GM12878 (cell line): ENCODE data around the gene ARL4D. TPM values are rescaled to one million over a fixed set of nuclear protein-coding genes. Genes with fewer than 3 reads are reported as not detected.

Experiments used
- ATAC-seq: fragments of 200-7000 bp; cut with Tn5 transposase; 3 replicates; pipeline ENCODE4 v1.9.1; 2020; ENCODE audit warnings: mild to moderate bottlenecking, moderate library complexity
- BruUV-seq: library from RNA; stranded (reverse); fragments of 400-500 nt; replicated peaks from 2 replicates; lab custom pipeline; 2021; lab: Mats Ljungman, UMichigan
- CTCF ChIA-PET: fragments of 300-600 bp; sonication (Branson Sonifier 250); formaldehyde crosslinking; extraction: SDS; loops from one replicate; lab custom pipeline; 2021; ENCODE audit warnings: inconsistent platforms; lab: Yijun Ruan, JAX
- POLR2A ChIA-PET: fragments of 350-600 bp; formaldehyde crosslinking; extraction: SDS; loops from one replicate; lab custom pipeline; 2021; ENCODE audit warnings: inconsistent platforms; lab: Charles Lee
- RAD21 ChIA-PET: fragments of 300-600 bp; sonication (Branson Sonifier 250); formaldehyde crosslinking; loops from one replicate; lab custom pipeline; 2023; ENCODE audit warnings: antibody characterized with exemption; ENCODE audit not compliant: unreplicated experiment; lab: Charles Lee
- SMC1A ChIA-PET: fragments of 300-600 bp; sonication (Branson Sonifier 250); formaldehyde crosslinking; loops from one replicate; lab custom pipeline; 2023; ENCODE audit not compliant: unreplicated experiment, uncharacterized antibody; lab: Charles Lee
- DNase-seq: peaks from one replicate; pipeline ENCODE4 v3.0.0-alpha.2; 2011; ENCODE audit warnings: low read depth, low spot score
- FAIRE-seq: peaks from 3 replicates; lab custom pipeline; 2011; peaks lifted over from hg19 to GRCh38; lab: Jason Lieb, UNC
- H2AFZ ChIP-seq: 2 replicates; pipeline ENCODE4 v1.6.0; 2011; ENCODE audit warnings: low read depth, low read length, control low read depth; ENCODE audit not compliant: control insufficient read depth
- H3K27ac ChIP-seq: 2 replicates; pipeline ENCODE4 v1.5.1; 2011; ENCODE audit warnings: control low read depth; ENCODE audit not compliant: control insufficient read depth, insufficient read depth
- H3K27me3 ChIP-seq, 2 experiments: replicated peaks in 1 of 2; 2 replicates each; pipeline versions ENCODE4 v1.6.0 to v1.6.1; 2011; ENCODE audit warnings: low read length in 1 of 2; ENCODE audit not compliant: control insufficient read depth in 2 of 2, insufficient read depth in 2 of 2
- H3K36me3 ChIP-seq, 2 experiments: 2 replicates each; pipeline ENCODE4 v1.5.1; 2011; ENCODE audit warnings: low read length in 1 of 2; ENCODE audit not compliant: control insufficient read depth in 2 of 2, insufficient read depth in 2 of 2
- H3K4me1 ChIP-seq: 2 replicates; pipeline ENCODE4 v1.6.1; 2011; ENCODE audit warnings: mild to moderate bottlenecking, low read length, moderate library complexity, mixed read lengths; ENCODE audit not compliant: control insufficient read depth, insufficient read depth
- H3K4me2 ChIP-seq: 2 replicates; pipeline ENCODE4 v1.6.0; 2011; ENCODE audit warnings: control low read depth; ENCODE audit not compliant: control insufficient read depth, insufficient read depth
- H3K4me3 ChIP-seq: fragments of 200-600 bp; sonication (generic); 2 replicates; pipeline ENCODE4 v1.5.1; 2016
- H3K79me2 ChIP-seq: 2 replicates; pipeline ENCODE4 v1.6.0; 2011; ENCODE audit warnings: low read length; ENCODE audit not compliant: control insufficient read depth, insufficient read depth
- H3K9ac ChIP-seq: 2 replicates; pipeline ENCODE4 v1.8.0; 2011; ENCODE audit warnings: low read length, control low read depth, mixed read lengths; ENCODE audit not compliant: control insufficient read depth, insufficient read depth
- H3K9me3 ChIP-seq: replicated peaks from 3 replicates; pipeline ENCODE4 v1.5.1; 2011; ENCODE audit warnings: mild to moderate bottlenecking, low read length; ENCODE audit not compliant: control insufficient read depth, insufficient read depth
- H4K20me1 ChIP-seq: 2 replicates; pipeline ENCODE4 v1.6.0; 2011; ENCODE audit not compliant: control insufficient read depth, insufficient read depth
- CHD2 ChIP-seq: IDR thresholded peaks from 2 replicates; pipeline ENCODE4 v1.6.1; 2011; ENCODE audit warnings: low read depth, low read length, improper control_type of control experiment, borderline replicate concordance
- E4F1 ChIP-seq: fragments of 450-650 bp; IDR thresholded peaks from 2 replicates; pipeline ENCODE4 v1.6.1; 2018; ENCODE audit warnings: borderline replicate concordance, mild to moderate bottlenecking; ENCODE audit not compliant: partially characterized antibody
- POLR2A ChIP-seq: IDR thresholded peaks from 2 replicates; pipeline ENCODE4 v1.6.1; 2011; ENCODE audit warnings: low read depth, mild to moderate bottlenecking, low read length
- SUPT20H ChIP-seq: IDR thresholded peaks from 2 replicates; pipeline ENCODE4 v1.6.1; 2011; ENCODE audit warnings: low read depth, mild to moderate bottlenecking, low read length, moderate library complexity, borderline replicate concordance; ENCODE audit not compliant: control insufficient read depth
- whole genome bisulfite sequencing: methylation state at CpG from one replicate; pipeline ENCODE4 v1.1.6; 2016; ENCODE audit warnings: low lambda C conversion rate; ENCODE audit not compliant: insufficient replicate concordance, insufficient coverage; ENCODE audit errors: missing lambda C conversion rate; 5-methylcytosine and 5-hydroxymethylcytosine counted together
- in situ Hi-C: fragments of 300-500 bp; cut with MboI; formaldehyde crosslinking; loops from 9 replicates; pipeline ENCODE4 v1.14.3; 2018; ENCODE audit warnings: mixed read lengths
- intact Hi-C: fragments of 100-400 bp; cut with micrococcal nuclease; formaldehyde crosslinking; loops from one replicate; pipeline ENCODE4 v1.14.2; 2022; ENCODE audit not compliant: unreplicated experiment
- polyA plus RNA-seq, 11 experiments: library from polyadenylated mRNA; depleted of rRNA in 4 of 11; unstranded in 6 of 11; stranded (reverse) in 5 of 11; fragments of >200 nt; fragmentation: Nextera tagmentation in 4 of 11; fragmentation: Illumina TruSeq in 1 of 11; extraction: Ambion mirVana in 4 of 11; extraction: Trizol in 1 of 11; gene quantifications; 1 replicate in 1 of 11; 2 replicates in 10 of 11; pipeline versions ENCODE4 v1.2.1 to v1.2.3, GENCODE V29; 2011 to 2016; ENCODE audit warnings: inconsistent platforms in 2 of 11, missing spikeins in 2 of 11, low read depth in 1 of 11
- total RNA-seq, 4 experiments: library from RNA; depleted of rRNA in 3 of 4; stranded (reverse); fragments of >200 nt in 3 of 4; fragmentation: Illumina TruSeq in 1 of 4; extraction: Trizol in 1 of 4; gene quantifications; 2 replicates each; pipeline versions ENCODE4 v1.2.1 to v1.2.3, GENCODE V29; 2013 to 2021

ARL4D gene
- total and polyA plus RNA-seq, 10 of the 15 experiments (the other 5 are each of a cell fraction or from before 2014, with no cell fraction given) = 0.10 to 1.5 (median 0.75) TPM

GRCh38 chr17:43444223-43445008, 45.6 kb downstream of the ARL4D start (continued):
- TF ChIP-seq E4F1 = no peak
- TF ChIP-seq CHD2 = no peak

DNA sequence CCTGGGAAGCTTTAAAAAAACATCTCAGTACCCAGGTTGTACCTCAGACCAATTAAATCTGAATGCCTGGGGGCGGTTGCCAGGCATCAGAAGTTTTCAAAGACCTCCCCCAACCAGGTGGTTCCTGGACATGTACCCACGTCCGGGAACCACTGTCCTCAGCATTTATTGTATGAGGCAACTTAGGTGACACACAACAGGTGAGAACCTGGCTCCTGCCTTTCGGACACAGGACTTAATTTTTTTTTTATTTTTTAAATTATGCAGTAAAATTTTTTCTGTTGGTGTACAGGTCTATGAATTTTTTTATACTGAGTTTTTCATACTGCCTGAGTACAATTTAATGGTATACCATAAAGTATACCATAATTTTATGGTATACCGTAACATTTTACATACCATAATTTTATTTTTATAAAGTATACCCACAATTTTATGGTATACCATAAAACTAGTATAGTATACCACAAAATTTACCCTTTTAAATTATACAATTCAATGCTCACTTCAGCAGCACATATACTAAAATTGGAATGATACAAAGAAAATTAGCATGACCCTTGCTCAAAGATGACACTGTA, 46.3 kb downstream of the ARL4D start:
- Histone ChIP-seq H3K36me3 (no peaks in the 10 kb centered on the region), H3K4me3 (no peak overlapping the region), H3K27ac (no peak overlapping the region), H3K4me2 (no peak overlapping the region), H3K9me3 (no peaks in the 10 kb centered on the region), H3K27me3 (no peaks in the 10 kb centered on the region), H3K79me2 (no peaks in the 10 kb centered on the region), H3K9ac (no peak overlapping the region), H4K20me1 (no peaks in the 10 kb centered on the region), H2AFZ (no peak overlapping the region), H3K4me1 (no peaks in the 10 kb centered on the region)
- no peak for TF ChIP-seq SUPT20H
- no peak for TF ChIP-seq POLR2A
- in situ Hi-C loops (no loop called here), intact Hi-C loops (no loop called here)
- 14% methylated on average over 5 of the region's 5 CpGs for WGBS
- ChIA-PET RAD21 (interaction anchor here (0.6 kb wide), 1 partner anchor 30 kb away, joined by 3 read pairs; no protein-coding TSS in a partner anchor), CTCF (no interaction called here), POLR2A (no interaction called here), SMC1A (interaction anchor here (1.7 kb wide), 1 partner anchor 51 kb away, joined by 4 read pairs; no protein-coding TSS in a partner anchor)
- FAIRE-seq = no peak
- DNase-seq = no peak
- no peak for ATAC-seq
- BruUV-seq = no TSS peak
